Activated CD4-positive, CD25-positive, alpha-beta regulatory T cell treated with anti-CD3 and anti-CD28 coated beads, Interleukin-2, amount 50 U/mL, for 72 hours (primary cell): Measurements from ENCODE around the gene ERBB4.

Experiments
- DNase-seq: peaks from one replicate; pipeline ENCODE4 v3.0.0; 2021

Gene ERBB4

GRCh38 chr2:211436182-211436581 lies 1102.4 kb downstream of the ERBB4 start:
- DNase-seq, result no peak

GRCh38 chr2:211435331-211435730 lies 1103.3 kb downstream of the ERBB4 start:
- DNase-seq, result no peak

DNA sequence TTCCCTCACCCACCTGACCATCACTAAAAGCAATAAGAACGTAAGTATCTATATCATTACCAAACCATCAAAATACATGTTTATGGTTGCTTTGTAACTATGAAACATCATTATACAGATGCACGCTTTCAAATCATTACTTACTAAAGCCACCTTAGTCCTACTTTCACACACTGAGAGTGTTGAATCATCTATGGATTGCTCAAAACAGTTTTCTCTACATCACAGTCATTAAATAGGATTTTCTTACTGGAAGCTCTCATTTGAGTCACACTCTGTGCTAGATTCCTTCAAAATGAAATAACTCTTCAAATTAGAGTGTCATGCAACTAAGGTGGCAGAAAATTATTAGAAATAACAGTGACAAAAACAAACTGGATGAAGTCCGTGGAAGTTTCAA lies 1103.8 kb downstream of the ERBB4 start:
- no peak for DNase-seq

DNA sequence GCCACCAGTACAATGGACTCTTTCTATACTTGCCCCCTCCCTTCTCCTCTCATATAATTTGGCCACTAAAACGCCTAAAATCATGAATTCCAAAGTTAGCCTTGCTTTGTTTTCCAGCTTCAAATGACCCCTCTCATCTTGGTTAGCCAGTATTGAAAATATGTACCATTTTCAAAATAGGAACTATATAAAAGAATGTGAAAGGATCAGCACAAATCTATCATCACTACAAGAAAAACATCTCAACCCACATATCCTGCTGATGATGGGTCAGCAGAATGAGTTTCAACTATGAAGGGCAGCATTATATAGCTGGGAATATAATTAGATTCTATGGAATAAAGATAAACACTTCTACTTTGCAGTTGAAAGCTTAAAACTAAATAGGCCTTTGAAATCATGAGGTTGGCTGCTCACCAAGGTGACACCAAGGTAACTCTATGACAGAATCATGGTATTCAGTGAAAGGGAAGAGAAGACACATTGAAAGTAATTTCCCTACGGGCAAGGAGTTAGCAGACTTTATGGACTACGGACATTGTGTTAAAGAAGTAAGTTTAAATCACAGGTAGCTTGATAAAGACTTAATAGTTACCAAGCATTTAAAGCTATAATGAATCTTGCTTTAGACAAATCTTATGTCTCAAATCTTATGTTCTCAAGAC lies 1109.2 kb downstream of the ERBB4 start:
- no peak for DNase-seq

DNA sequence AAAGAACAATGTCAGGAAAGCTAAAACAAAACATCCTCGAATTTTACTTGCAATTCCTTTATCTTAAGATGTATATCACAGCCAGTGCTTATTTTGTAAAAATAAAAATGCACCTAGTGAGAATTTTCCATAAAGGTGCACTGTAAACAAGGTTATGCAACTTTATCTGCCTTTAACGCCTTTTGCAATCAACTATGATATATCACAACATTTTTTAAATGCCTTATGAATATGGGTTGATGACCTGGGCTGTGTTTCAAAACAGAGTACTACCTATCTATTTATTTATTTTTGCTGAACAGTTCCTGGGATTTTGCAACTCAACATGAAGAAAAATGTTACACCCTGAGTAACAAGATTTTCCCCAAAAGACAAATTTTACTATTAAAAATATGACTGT lies 1112.4 kb downstream of the ERBB4 start:
- no peak for DNase-seq

- DNase-seq, result no peak
Observed at GRCh38 chr2:211423018-211423417, 1115.6 kb downstream of the ERBB4 start.

DNA sequence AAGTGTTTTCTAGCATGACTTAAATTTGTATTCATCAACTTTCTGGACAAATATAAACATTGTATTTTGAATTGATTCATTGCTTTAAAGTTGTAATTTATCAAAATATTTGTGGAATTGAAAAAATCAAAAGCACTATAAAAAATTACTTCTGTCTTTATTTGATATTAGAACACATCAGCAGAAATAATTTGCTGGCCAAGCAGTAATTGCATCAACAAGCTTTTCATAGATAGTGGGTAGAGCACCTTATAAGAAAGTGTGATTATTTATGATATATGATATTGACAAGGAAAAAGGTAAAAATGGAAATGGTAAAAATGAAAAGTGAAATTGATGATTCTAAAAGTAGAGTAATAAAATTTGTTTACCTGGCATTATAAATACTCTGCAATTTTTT lies 1121.1 kb downstream of the ERBB4 start:
- no peak for DNase-seq

DNA sequence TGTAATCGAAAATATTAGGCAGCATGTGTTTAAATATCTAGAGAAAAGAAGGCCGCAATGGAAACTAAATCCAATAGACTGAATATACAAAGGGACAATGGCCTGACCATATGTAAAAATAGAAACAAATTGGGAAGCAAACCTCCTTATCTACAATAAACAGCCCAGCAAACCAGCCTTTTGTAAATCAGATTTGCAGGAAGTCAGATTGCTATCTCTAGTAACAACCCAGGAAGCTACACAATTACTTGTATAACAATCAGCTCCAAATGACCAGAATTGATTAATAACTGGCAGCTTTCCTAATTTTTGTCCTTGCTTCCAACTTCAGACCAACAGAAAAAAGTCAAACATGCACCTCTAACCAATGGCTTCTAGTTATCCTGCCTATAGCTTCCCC lies 1122.2 kb downstream of the ERBB4 start:
- no peak for DNase-seq

DNA sequence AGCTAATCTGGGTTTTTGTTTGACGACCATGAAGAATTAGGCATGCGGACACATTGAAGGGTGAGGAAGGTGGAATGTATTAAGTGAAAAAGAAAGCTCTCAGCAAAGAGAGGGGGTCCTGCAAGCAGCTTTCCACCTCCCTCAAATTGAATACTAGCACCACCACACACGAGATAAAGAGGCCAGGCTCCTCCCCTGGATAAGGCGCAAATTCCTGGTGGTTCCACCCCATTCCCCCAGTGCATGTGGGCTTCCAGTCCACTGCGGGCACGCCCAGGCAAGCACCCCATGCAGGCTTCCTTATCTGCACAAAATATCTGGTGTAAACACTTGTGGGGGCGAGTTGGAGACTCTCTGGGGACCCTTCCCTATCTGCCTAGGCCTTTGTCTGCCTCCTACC lies 1124.9 kb downstream of the ERBB4 start:
- DNase-seq, result no peak

GRCh38 chr2:211408483-211408891 lies 1130.1 kb downstream of the ERBB4 start:
- no peak for DNase-seq

GRCh38 chr2:211407076-211407475 lies 1131.5 kb downstream of the ERBB4 start:
- DNase-seq, result no peak

DNA sequence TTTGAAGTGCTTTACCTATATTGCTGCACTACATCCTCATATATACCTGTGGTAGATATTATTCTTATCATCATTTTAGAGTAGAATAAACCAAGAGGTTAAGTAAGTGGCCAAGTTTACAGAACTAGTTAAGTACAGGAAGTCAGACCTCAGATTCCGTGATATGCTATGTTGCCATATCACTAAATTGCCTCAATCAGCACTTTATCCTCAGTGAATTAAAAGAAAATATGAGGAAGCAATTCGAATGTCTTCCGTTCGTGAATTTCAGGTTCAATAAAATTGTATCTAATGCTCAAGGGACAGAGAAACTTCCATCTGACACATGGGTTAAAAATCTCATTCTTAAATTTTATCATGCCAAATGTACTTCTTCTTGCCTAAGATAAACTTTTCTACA lies 1133.6 kb downstream of the ERBB4 start:
- DNase-seq, result no peak

- DNase-seq, result no peak
Observed at GRCh38 chr2:211404098-211404497, 1134.5 kb downstream of the ERBB4 start.

GRCh38 chr2:211401328-211401727 lies 1137.3 kb downstream of the ERBB4 start:
- no peak for DNase-seq

- DNase-seq, result no peak
Observed at GRCh38 chr2:211397764-211398163, 1140.8 kb downstream of the ERBB4 start.

GRCh38 chr2:211396815-211397214 lies 1141.8 kb downstream of the ERBB4 start:
- DNase-seq, result no peak

DNA sequence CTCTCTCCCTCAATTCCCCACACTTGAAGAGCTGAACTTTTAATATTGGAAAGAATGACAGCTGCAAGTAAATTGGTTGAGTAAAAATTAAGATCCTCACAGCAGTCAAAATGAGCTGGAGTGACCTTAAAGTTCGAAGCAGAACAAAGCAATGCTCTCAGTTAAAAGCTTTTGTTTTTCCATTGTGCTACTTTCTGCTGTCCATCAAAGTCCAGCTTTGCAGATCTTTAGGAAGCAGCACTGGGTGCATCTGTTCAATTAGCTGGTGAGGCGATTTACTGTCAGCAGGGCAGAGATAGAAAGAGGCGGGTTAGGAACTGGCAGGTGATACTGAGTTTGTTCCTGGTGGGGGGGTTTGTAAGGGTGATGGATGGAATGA lies 1147.4 kb downstream of the ERBB4 start:
- DNase-seq, result no peak

- DNase-seq, result no peak
Observed at GRCh38 chr2:211390536-211391188, 1147.9 kb downstream of the ERBB4 start.

- no peak for DNase-seq
Observed at GRCh38 chr2:211387734-211388133, 1150.9 kb downstream of the ERBB4 start.

DNA sequence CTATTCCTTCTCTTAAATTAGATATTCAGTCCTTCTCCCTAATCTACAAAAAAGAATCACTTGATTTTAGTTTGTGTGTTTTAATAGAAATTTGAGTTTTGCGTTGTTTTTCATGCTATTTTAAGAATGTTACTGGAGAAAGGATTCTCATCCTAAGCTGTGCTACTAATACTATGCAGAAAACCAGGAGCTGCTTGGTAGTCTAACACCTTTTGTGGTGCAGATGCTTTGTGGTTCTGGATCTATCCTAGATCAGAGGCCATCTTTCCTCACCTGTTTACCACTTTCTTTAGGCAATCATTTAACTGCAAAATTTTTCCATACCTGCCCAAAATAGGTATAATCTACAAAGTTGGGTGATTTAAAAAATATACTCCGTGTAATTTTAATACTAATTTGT lies 1158.6 kb downstream of the ERBB4 start:
- DNase-seq, result no peak

DNA sequence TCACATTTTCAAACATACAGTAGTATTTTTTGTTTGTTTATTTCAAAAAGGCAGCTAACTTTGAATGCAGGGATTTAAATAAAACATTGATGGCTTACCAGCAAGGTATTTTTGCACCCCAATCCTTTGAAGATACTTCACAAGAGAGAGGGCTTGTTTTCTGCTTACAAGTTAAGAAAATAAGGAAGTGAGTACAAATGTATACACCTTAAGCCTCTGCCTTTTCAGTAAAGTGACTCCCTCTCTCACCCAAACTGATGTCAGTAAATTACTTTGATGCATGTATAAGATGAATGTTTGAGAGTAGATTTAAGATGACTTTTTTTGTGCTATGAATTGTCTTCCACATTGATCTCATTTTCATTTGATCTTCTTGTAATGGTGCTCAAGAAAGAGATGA lies 1162.2 kb downstream of the ERBB4 start:
- no peak for DNase-seq

GRCh38 chr2:211373203-211373602 lies 1165.4 kb downstream of the ERBB4 start:
- no peak for DNase-seq

- DNase-seq, result no peak
Observed at GRCh38 chr2:211371465-211371864, 1167.1 kb downstream of the ERBB4 start.

GRCh38 chr2:211368467-211368866 lies 1170.1 kb downstream of the ERBB4 start:
- DNase-seq, result no peak

GRCh38 chr2:211367711-211368110 lies 1170.9 kb downstream of the ERBB4 start:
- DNase-seq, result no peak
